Esophagus squamous epithelium (tissue), 4 donors: ENCODE data around the gene TAX1BP3.

Experiments used
- CTCF ChIP-seq, 6 experiments: fragments of 450-650 bp in 4 of 6; fragments of 200-600 bp in 2 of 6; sonication (generic) in 2 of 6; IDR thresholded peaks; one replicate each; pipeline ENCODE4 v1.5.1; 2016 to 2019; ENCODE audit warnings: antibody characterized with exemption in 6 of 6, mild to moderate bottlenecking in 4 of 6, moderate library complexity in 4 of 6
- POLR2A ChIP-seq, 4 donors: fragments of 450-650 bp; IDR thresholded peaks; one replicate each; pipeline ENCODE4 v1.6.1; 2017; ENCODE audit warnings: antibody characterized with exemption in 4 of 4, mild to moderate bottlenecking in 4 of 4, moderate library complexity in 3 of 4

DNA sequence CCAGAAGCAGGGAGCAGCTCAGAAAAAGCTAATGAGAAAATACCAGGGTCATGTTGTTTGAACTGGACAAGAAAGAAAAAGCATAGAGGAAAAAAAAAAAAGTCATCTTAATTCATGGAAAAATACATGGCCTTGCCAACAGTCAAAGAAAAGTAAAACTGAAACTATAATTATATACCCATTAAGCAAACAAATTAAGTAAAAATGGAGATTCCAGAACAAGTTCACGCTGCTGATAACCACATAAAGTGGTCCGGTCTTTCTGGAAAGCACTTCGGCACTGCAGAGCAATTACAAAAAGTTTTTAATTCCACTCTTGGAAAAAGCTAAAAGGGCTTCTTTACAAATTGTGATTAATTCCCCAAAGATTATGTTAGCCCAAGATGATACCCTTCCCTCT is 40.0 kb upstream of the TAX1BP3 start:
- TF ChIP-seq CTCF (IDR thresholded peaks at IDR 0.05), result no peak
- no peak for TF ChIP-seq POLR2A (IDR thresholded peaks at IDR 0.05)
